ENCODE data around the gene MACO1.

Gene MACO1

GRCh38 chr1:25545767-25546166, 115.1 kb downstream of the MACO1 start:
- H3K4me3 ChIP-seq (ENCODE audit: low read depth, low read length): no peak overlapping the region
- ChIA-PET CTCF (no interaction called here), POLR2A (no interaction called here)
- no peak for TF ChIP-seq CTCF (IDR thresholded peaks at IDR 0.05; ENCODE audit: insufficient read depth, low read length, missing control alignments)
- no peak for DNase-seq (ENCODE audit: low read depth, low spot score)

GRCh38 chr1:25546193-25546592, 115.5 kb downstream of the MACO1 start:
- no peak for DNase-seq (ENCODE audit: low read depth, low spot score)
- POLR2A ChIA-PET: no interaction called here

GRCh38 chr1:25548601-25549000, 117.9 kb downstream of the MACO1 start:
- ChIA-PET POLR2A (no interaction called here), CTCF (interaction anchor here (0.7 to 3.1 kb wide), 4 partner anchors 18 to 60 kb away, joined by 3 to 14 read pairs (median 11); no protein-coding TSS in a partner anchor)
- TF ChIP-seq CTCF (IDR thresholded peaks at IDR 0.05; ENCODE audit: insufficient read depth, low read length, missing control alignments): no peak

More at GRCh38 chr1:25546193-25546592, 115.5 kb downstream of the MACO1 start:
- H3K4me3 ChIP-seq (ENCODE audit: low read depth, low read length): no peak overlapping the region
- CTCF ChIA-PET: no interaction called here
- TF ChIP-seq CTCF (IDR thresholded peaks at IDR 0.05; ENCODE audit: insufficient read depth, low read length, missing control alignments): no peak

GRCh38 chr1:25549273-25550154, 118.8 kb downstream of the MACO1 start:
- ChIA-PET POLR2A (interaction anchor here (1.0 kb wide), 1 partner anchor 17 kb away, joined by 5 read pairs; no protein-coding TSS in a partner anchor), CTCF (interaction anchor here (2.5 to 3.1 kb wide), 3 partner anchors 17 to 29 kb away, joined by 10 to 14 read pairs (median 12); no protein-coding TSS in a partner anchor)
- no peak for TF ChIP-seq CTCF (IDR thresholded peaks at IDR 0.05; ENCODE audit: insufficient read depth, low read length, missing control alignments)
- DNase-seq (ENCODE audit: low read depth, low spot score): no peak
- no peak overlapping the region for H3K4me3 ChIP-seq (ENCODE audit: low read depth, low read length)

More at GRCh38 chr1:25548601-25549000, 117.9 kb downstream of the MACO1 start:
- no peak for DNase-seq (ENCODE audit: low read depth, low spot score)
- no peak overlapping the region for H3K4me3 ChIP-seq (ENCODE audit: low read depth, low read length)

Measured in AG04449 (cell line).